AG09309 (cell line): ENCODE results near the gene AGXT2.
"Not testable (repeated sequence)": the region's sequence is repeated elsewhere in the genome, so short reads cannot be mapped to it uniquely, and the experiment has no call there.

ENCODE experiments used
- DNase-seq: peaks from one replicate; pipeline ENCODE4 v3.0.0-alpha.2; 2010; ENCODE audit warnings: low read depth
- H3K4me3 ChIP-seq: 2 replicates; pipeline ENCODE4 v1.5.1; 2011; ENCODE audit warnings: mild to moderate bottlenecking, low read depth, low read length, moderate library complexity; ENCODE audit not compliant: control insufficient read depth
- TF ChIP-seq, protein P1 (sequence below): IDR thresholded peaks from 2 replicates; pipeline ENCODE4 v1.5.1; 2011; ENCODE audit warnings: mild to moderate bottlenecking, low read depth, low read length, inconsistent platforms; ENCODE audit not compliant: insufficient read depth, control insufficient read depth; ENCODE audit errors: missing control alignments

AGXT2 gene

DNA sequence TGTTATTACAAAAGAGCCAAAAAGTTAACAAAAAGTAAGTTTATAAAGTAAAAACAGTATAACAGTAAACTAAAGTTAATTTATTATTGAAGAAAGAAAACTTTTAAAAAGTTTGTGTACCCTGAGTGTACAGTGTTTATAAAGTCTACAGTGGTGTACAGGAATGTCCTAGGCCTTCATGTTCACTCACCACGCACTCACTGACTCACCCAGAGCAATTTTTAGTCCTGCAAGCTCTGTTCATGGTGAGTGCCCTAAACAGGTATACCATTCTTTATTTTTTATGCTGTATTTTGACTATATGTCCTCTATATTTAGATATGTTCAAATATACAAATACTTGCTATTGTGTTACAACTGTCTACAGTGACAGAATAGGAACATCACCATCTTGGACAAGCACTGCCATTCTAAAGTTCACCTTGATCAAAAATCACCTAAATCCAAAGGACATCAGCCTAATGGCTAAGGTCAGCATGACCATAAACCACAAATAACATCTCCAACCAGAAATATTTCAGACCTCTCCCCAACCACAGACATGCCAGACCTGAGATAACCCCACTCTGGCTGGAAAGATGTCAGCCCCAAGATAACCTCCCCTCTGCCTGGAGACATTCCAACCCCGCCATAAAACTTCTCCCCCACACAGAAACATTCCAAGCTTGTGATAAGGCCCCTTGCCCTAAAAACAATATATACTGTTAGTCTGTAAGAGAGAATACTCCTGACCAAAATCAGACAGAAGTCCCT, 56.1 kb downstream of the AGXT2 start:
- TF ChIP-seq, protein P1, sequence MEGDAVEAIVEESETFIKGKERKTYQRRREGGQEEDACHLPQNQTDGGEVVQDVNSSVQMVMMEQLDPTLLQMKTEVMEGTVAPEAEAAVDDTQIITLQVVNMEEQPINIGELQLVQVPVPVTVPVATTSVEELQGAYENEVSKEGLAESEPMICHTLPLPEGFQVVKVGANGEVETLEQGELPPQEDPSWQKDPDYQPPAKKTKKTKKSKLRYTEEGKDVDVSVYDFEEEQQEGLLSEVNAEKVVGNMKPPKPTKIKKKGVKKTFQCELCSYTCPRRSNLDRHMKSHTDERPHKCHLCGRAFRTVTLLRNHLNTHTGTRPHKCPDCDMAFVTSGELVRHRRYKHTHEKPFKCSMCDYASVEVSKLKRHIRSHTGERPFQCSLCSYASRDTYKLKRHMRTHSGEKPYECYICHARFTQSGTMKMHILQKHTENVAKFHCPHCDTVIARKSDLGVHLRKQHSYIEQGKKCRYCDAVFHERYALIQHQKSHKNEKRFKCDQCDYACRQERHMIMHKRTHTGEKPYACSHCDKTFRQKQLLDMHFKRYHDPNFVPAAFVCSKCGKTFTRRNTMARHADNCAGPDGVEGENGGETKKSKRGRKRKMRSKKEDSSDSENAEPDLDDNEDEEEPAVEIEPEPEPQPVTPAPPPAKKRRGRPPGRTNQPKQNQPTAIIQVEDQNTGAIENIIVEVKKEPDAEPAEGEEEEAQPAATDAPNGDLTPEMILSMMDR: no peak
- H3K4me3 ChIP-seq: no peak overlapping the region
- no peak for DNase-seq

- H3K4me3 ChIP-seq: no peak overlapping the region
- TF ChIP-seq, protein P1: no peak
- no peak for DNase-seq
Measured at GRCh38 chr5:34986965-34987364, 60.8 kb downstream of the AGXT2 start.

- H3K4me3 ChIP-seq: no peak overlapping the region
- TF ChIP-seq, protein P1: no peak
- DNase-seq: no peak
Measured at GRCh38 chr5:34982823-34983222, 64.9 kb downstream of the AGXT2 start.

DNA sequence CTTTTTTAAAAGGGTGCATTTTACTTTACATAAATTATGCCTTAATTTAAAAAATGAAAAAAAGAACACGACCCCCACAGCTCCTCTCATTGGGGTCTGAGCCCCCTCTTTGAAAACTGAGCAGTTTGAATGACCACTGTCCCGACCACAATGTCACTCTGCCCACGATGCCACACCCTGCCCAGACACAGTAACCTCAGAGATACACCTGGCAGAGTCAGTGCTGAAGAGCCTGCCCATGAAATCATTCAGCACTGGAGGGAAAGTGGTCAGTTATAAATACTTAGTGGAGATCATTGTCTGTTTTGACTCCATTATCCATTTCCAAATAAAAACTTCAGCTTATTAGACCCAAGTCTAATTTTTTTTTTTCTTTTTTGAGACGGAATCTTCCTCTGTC, 69.1 kb downstream of the AGXT2 start:
- TF ChIP-seq, protein P1: no peak
- DNase-seq: no peak
- no peak overlapping the region for H3K4me3 ChIP-seq

- TF ChIP-seq, protein P1: no peak
- no peak for DNase-seq
- no peak overlapping the region for H3K4me3 ChIP-seq
Measured at GRCh38 chr5:34977934-34978613, 69.7 kb downstream of the AGXT2 start.

DNA sequence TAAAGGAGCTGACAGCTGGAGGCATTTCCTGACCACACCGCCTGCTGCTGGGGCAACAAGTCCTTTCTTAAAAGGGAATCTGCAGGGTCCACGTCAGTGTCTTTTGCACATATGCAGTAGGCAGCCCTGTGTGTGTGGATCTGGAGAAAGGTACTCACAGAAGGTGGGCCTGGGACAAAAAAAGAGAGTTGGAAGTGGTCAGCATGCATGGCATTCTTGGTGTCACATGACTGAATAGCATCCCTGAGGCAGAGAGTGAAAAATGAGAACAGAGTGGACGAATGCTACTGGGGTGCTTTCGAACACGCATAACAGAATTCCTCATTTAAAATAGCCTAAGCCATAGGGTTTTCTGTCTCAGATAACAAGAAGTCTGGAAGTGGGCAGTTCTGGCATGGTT, 71.4 kb downstream of the AGXT2 start:
- DNase-seq: no peak
- TF ChIP-seq, protein P1: no peak
- H3K4me3 ChIP-seq: no peak overlapping the region

- DNase-seq, H3K4me3 ChIP-seq: not testable (repeated sequence)
Measured at GRCh38 chr5:34971655-34972054, 76.1 kb downstream of the AGXT2 start.
